Thyroid gland (tissue), 4 donors: ENCODE results near the gene KCNG4.

Source experiments
- CTCF ChIP-seq, 6 experiments: fragments of 200-600 bp in 3 of 6; fragments of 450-650 bp in 3 of 6; sonication (generic) in 3 of 6; IDR thresholded peaks; one replicate each; pipeline ENCODE4 v1.5.1; 2016 to 2019; ENCODE audit warnings: antibody characterized with exemption in 6 of 6, mild to moderate bottlenecking in 2 of 6, inconsistent platforms in 1 of 6, moderate library complexity in 1 of 6
- POLR2A ChIP-seq, 2 donors: fragments of 450-650 bp; IDR thresholded peaks; one replicate each; pipeline ENCODE4 v1.6.1; 2017; ENCODE audit warnings: antibody characterized with exemption in 2 of 2, mild to moderate bottlenecking in 2 of 2, moderate library complexity in 1 of 2

- TF ChIP-seq CTCF (IDR thresholded peaks at IDR 0.05): no peak
- no peak for TF ChIP-seq POLR2A (IDR thresholded peaks at IDR 0.05)
These were observed 21.5 kb downstream of the KCNG4 start for GRCh38 chr16:84218176-84218823.
